BLaER1 (cell line): ENCODE data around the gene PGS1.
"Not testable (repeated sequence)": the region's sequence is repeated elsewhere in the genome, so short reads cannot be mapped to it uniquely, and the experiment has no call there.

Source experiments
- H3K27ac ChIP-seq: shearing (Covaris generic); formaldehyde crosslinking; 2 replicates; pipeline ENCODE4 v1.8.1; 2022
- H3K27me3 ChIP-seq: shearing (Covaris generic); formaldehyde crosslinking; 2 replicates; pipeline ENCODE4 v1.8.1; 2022
- H3K36me3 ChIP-seq: shearing (Covaris generic); formaldehyde crosslinking; 2 replicates; pipeline ENCODE4 v1.8.1; 2022
- H3K4me1 ChIP-seq: shearing (Covaris generic); formaldehyde crosslinking; 2 replicates; pipeline ENCODE4 v1.8.1; 2022
- H3K4me2 ChIP-seq: shearing (Covaris generic); formaldehyde crosslinking; 2 replicates; pipeline ENCODE4 v1.8.1; 2022
- H3K4me3 ChIP-seq: shearing (Covaris generic); formaldehyde crosslinking; 2 replicates; pipeline ENCODE4 v1.8.1; 2022
- H3K9ac ChIP-seq: shearing (Covaris generic); formaldehyde crosslinking; 2 replicates; pipeline ENCODE4 v1.8.1; 2022
- H3K9me3 ChIP-seq: shearing (Covaris generic); formaldehyde crosslinking; 2 replicates; pipeline ENCODE4 v1.8.1; 2022
- H4K20me1 ChIP-seq: shearing (Covaris generic); formaldehyde crosslinking; 2 replicates; pipeline ENCODE4 v1.8.1; 2022
- Cebpa-rat ChIP-seq: shearing (Covaris generic); IDR thresholded peaks from 2 replicates; pipeline ENCODE4 v1.8.1; 2022

The PGS1 gene

DNA sequence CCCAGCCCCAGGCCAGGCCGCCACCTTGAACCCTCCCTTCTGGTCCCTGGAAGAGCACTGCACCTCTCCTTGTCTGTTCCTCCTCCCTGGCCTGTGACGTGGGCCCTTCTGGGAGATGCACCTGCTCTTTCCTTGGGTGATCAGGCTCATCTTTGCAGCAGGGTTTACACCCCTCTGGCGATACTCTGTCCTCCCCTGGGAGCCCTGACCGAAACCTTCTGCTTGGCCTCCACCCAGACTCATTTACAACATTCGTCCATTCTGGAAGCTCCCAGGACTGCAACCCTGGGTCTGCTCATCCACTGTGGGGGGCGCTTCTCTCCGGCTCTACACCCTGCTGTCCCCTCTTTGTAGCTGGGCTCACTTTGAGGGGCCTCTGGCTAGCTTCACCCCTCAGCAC, 73.3 kb downstream of the PGS1 start:
- no peaks in the 10 kb centered on the region for H3K9me3 ChIP-seq
- no peaks in the 10 kb centered on the region for H4K20me1 ChIP-seq
- H3K9ac ChIP-seq: no peak overlapping the region
- H3K36me3 ChIP-seq: no peaks in the 10 kb centered on the region
- peak overlapping the region; percentile 85 for H3K4me2 ChIP-seq
- no peak overlapping the region for H3K4me3 ChIP-seq
- TF ChIP-seq Cebpa-rat: no peak
- no peaks in the 10 kb centered on the region for H3K27me3 ChIP-seq
- H3K27ac ChIP-seq: peak overlapping the region; percentile 73
- H3K4me1 ChIP-seq: peaks cover 38% of the 10 kb centered on the region

DNA sequence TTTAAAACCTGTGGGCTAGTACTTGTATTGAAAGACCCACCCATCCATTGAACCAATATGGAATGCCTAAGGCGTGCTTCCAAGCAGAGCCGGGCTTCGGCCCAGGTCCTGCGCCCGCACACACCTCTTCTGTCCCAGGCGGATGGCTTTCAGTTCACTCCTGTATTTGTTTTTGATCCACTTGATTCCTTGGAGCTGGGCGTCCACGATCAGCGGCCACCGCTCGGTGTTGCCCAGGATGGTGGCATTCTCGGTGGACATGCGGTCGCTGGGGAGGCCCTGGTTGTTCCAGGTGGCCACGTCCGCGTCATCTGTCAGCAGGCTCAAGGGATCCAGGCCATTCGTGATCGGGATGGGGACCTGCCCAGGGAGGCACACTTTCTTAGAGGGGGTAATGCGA, 75.9 kb downstream of the PGS1 start:
- H3K4me3 ChIP-seq: no peak overlapping the region
- peaks cover 34% of the 10 kb centered on the region for H3K4me1 ChIP-seq
- no peak overlapping the region for H3K4me2 ChIP-seq
- no peaks in the 10 kb centered on the region for H3K27me3 ChIP-seq
- no peak overlapping the region for H3K9ac ChIP-seq
- no peaks in the 10 kb centered on the region for H3K36me3 ChIP-seq
- no peaks in the 10 kb centered on the region for H4K20me1 ChIP-seq
- no peak overlapping the region for H3K27ac ChIP-seq
- H3K9me3 ChIP-seq: no peaks in the 10 kb centered on the region
- TF ChIP-seq Cebpa-rat: no peak

GRCh38 chr17:78458091-78458490, 79.6 kb downstream of the PGS1 start:
- Histone ChIP-seq H3K4me3 (no peak overlapping the region), H3K4me1 (peaks cover 6% of the 10 kb centered on the region; the same call in 1 of the 2 replicates), H3K36me3 (no peaks in the 10 kb centered on the region), H3K4me2 (no peak overlapping the region), H3K9ac (no peak overlapping the region), H3K9me3 (no peaks in the 10 kb centered on the region), H4K20me1 (no peaks in the 10 kb centered on the region), H3K27me3 (no peaks in the 10 kb centered on the region), H3K27ac (no peak overlapping the region)
- TF ChIP-seq Cebpa-rat: no peak

GRCh38 chr17:78458736-78459335, 80.4 kb downstream of the PGS1 start:
- H3K27ac ChIP-seq: no peak overlapping the region
- no peaks in the 10 kb centered on the region for H4K20me1 ChIP-seq
- H3K27me3 ChIP-seq: no peaks in the 10 kb centered on the region
- TF ChIP-seq Cebpa-rat: no peak
- H3K36me3 ChIP-seq: no peaks in the 10 kb centered on the region
- H3K9me3 ChIP-seq: no peaks in the 10 kb centered on the region
- no peak overlapping the region for H3K4me3 ChIP-seq
- no peak overlapping the region for H3K9ac ChIP-seq
- H3K4me2 ChIP-seq: no peak overlapping the region
- H3K4me1 ChIP-seq: peaks cover 6% of the 10 kb centered on the region; the same call in 1 of the 2 replicates

- Histone ChIP-seq H3K27me3 (no peaks in the 10 kb centered on the region), H3K9ac (no peak overlapping the region)
Observed at GRCh38 chr17:78459696-78460095, 81.2 kb downstream of the PGS1 start.

GRCh38 chr17:78460176-78460675, 81.8 kb downstream of the PGS1 start:
- Histone ChIP-seq H3K4me2 (no peak overlapping the region), H3K9me3 (peaks cover 5% of the 10 kb centered on the region), H4K20me1 (no peaks in the 10 kb centered on the region), H3K27me3 (no peaks in the 10 kb centered on the region), H3K9ac (no peak overlapping the region), H3K27ac (no peak overlapping the region), H3K4me3 (no peak overlapping the region), H3K4me1 (peaks cover 6% of the 10 kb centered on the region; the same call in 1 of the 2 replicates), H3K36me3 (no peaks in the 10 kb centered on the region)
- no peak for TF ChIP-seq Cebpa-rat

More at GRCh38 chr17:78459696-78460095, 81.2 kb downstream of the PGS1 start:
- Histone ChIP-seq H3K4me1 (peaks cover 6% of the 10 kb centered on the region; the same call in 1 of the 2 replicates), H4K20me1 (no peaks in the 10 kb centered on the region), H3K4me3 (no peak overlapping the region), H3K36me3 (no peaks in the 10 kb centered on the region), H3K27ac (no peak overlapping the region), H3K4me2 (no peak overlapping the region), H3K9me3 (peaks cover 4% of the 10 kb centered on the region)
- no peak for TF ChIP-seq Cebpa-rat

DNA sequence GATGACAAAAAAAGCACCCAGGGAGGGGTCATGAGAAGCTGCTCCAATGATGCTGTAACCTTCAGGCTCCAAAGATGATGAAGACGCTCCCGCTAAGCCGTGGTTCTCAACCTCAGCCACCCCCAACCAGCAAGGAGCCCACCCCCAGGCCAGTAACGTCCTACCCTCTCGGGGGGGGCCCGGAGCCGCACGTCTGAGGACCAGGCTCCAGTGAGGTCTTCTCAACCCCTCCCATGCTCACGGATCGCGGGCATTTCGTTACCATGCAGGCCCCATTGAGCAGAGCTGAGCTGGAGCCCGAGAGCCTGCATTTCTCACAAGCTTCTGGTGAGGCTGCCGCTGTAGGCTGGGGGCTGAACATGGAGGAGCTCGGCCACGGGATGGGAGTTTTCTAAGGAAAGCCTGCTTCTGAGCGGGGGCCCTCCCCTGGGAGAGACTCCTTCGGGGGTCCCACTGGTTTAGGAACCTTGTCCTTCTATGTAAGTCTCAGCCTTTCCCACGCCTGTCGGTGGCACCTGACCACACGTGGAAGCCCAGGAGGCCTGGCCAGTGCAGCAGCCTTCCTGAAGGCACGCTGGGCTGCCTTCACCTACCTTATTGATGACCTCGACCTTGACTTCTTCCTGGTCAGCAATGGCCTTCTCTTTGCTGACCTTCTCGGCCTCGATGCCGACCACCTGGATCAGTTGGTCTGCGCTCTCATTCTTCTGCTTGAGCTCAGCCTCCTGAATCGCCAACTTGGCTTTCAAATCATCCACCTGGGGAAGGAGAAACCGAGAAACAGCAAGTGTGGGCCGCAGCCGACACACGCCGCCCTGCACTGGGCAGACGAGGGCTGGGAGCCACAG, 82.7 kb downstream of the PGS1 start:
- Histone ChIP-seq H3K4me3 (no peak overlapping the region), H3K4me1 (peaks cover 6% of the 10 kb centered on the region; the same call in 1 of the 2 replicates), H3K9me3 (peaks cover 5% of the 10 kb centered on the region), H4K20me1 (no peaks in the 10 kb centered on the region), H3K9ac (no peak overlapping the region), H3K27me3 (no peaks in the 10 kb centered on the region), H3K4me2 (no peak overlapping the region), H3K27ac (no peak overlapping the region), H3K36me3 (no peaks in the 10 kb centered on the region)
- no peak for TF ChIP-seq Cebpa-rat

DNA sequence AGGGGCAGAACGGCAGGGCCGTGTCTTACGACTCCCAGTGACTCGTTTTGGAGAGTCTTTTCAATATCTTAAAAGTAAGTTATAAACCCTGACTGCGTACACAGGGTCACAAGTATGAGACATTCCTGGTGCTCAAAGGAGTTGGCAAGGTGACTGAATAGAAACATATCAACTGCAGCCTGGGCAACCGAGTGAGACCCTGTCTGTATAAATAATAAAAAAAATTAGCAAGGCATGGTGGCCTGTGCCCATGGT, 83.3 kb downstream of the PGS1 start:
- Histone ChIP-seq H4K20me1 (no peaks in the 10 kb centered on the region), H3K27me3 (no peaks in the 10 kb centered on the region), H3K4me3 (no peak overlapping the region), H3K9ac (no peak overlapping the region), H3K36me3 (no peaks in the 10 kb centered on the region), H3K9me3 (peaks cover 5% of the 10 kb centered on the region), H3K27ac (no peak overlapping the region), H3K4me1 (peaks cover 6% of the 10 kb centered on the region; the same call in 1 of the 2 replicates), H3K4me2 (no peak overlapping the region)
- no peak for TF ChIP-seq Cebpa-rat

DNA sequence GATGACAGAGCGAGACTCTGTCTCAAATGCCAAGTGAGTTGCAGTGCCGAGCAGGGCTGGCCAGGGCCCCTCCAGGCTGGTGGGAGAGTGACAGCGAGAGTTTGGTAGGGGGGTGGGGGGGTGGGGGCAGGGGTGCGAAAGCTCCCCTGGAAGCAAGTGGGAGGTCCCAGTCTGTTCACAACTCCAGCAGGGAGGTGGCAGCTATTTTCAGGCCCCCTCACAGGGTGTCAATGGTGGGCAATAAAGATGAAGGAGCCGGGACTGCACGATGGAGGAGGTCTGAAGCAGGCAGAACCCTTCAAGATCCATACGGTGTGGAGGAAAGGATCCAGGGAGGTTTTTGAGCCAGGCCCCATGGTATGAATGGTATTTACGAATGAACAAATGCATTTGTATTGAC, 83.7 kb downstream of the PGS1 start:
- no peak for TF ChIP-seq Cebpa-rat
- no peaks in the 10 kb centered on the region for H3K36me3 ChIP-seq

DNA sequence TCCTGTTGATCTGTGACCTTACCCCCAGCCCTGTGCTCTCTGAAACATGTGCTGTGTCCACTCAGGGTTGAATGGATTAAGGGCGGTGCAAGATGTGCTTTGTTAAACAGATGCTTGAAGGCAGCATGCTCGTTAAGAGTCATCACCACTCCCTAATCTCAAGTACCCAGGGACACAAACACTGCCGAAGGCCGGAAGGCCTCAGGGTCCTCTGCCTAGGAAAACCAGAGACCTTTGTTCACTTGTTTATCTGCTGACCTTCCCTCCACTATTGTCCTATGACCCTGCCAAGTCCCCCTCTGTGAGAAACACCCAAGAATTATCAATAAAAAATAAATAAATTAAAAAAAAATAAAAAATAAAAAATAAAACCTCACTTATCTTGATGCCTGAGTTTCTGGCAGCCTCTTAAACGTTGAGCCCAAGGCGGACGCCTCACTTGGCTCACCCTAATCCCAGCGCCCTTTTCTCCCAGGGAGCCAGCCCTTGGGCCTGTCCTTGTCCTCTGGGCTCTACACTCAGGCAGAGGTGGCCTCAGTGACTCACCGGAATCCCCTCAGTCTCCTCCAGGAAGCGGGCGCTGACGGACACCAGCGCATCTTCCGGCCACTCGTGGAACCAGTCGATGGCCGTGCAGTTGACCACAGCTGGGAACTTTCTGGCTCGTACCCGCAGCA, 87.8 kb downstream of the PGS1 start:
- not testable (repeated sequence) for H3K4me1 ChIP-seq, H3K36me3 ChIP-seq, H3K4me2 ChIP-seq, H3K27ac ChIP-seq, H3K9ac ChIP-seq, H4K20me1 ChIP-seq, H3K27me3 ChIP-seq, H3K4me3 ChIP-seq
- peaks cover 13% of the 10 kb centered on the region for H3K9me3 ChIP-seq

More for the DNA sequence above, 83.7 kb downstream of the PGS1 start:
- Histone ChIP-seq H3K9me3 (peaks cover 5% of the 10 kb centered on the region), H3K9ac (no peak overlapping the region), H3K4me1 (peaks cover 6% of the 10 kb centered on the region; the same call in 1 of the 2 replicates), H3K27me3 (no peaks in the 10 kb centered on the region), H3K4me2 (no peak overlapping the region), H3K4me3 (no peak overlapping the region), H4K20me1 (no peaks in the 10 kb centered on the region), H3K27ac (no peak overlapping the region)
